Type B pancreatic cell (in vitro differentiated cells): ENCODE data around the gene ST6GALNAC3. TPM values are rescaled to one million over a fixed set of nuclear protein-coding genes. Genes with fewer than 3 reads are reported as not detected.

Experiments
- DNase-seq: peaks from one replicate; pipeline ENCODE4 v3.0.0; 2021; ENCODE audit warnings: mixed read lengths; ENCODE audit not compliant: unreplicated experiment; ENCODE audit errors: extremely low spot score
- H3K27ac Mint-ChIP-seq: 2 replicates; pipeline ENCODE4 v1.8.0; 2021; ENCODE audit warnings: mild to moderate bottlenecking, mixed read lengths
- H3K27me3 Mint-ChIP-seq: 2 replicates; pipeline ENCODE4 v1.8.0; 2021; ENCODE audit warnings: mixed read lengths
- H3K36me3 Mint-ChIP-seq: 2 replicates; pipeline ENCODE4 v1.8.0; 2021; ENCODE audit warnings: mixed read lengths
- H3K4me1 Mint-ChIP-seq: one replicate; pipeline ENCODE4 v1.8.0; 2021; ENCODE audit warnings: mixed read lengths; ENCODE audit not compliant: unreplicated experiment
- H3K4me3 Mint-ChIP-seq: 2 replicates; pipeline ENCODE4 v1.8.0; 2021; ENCODE audit warnings: mild to moderate bottlenecking, mixed read lengths
- H3K9me3 Mint-ChIP-seq: 2 replicates; pipeline ENCODE4 v1.8.0; 2021; ENCODE audit warnings: mixed read lengths
- total RNA-seq: library from RNA; stranded (reverse); gene quantifications from 2 replicates; pipeline ENCODE4 v1.2.1, GENCODE V29; 2021; ENCODE audit warnings: low replicate concordance
- TF ChIP-seq, protein P1 (sequence below): fragments of 200-600 bp; sonication (generic); conservative IDR thresholded peaks from 2 replicates; pipeline ENCODE4 v1.5.0; 2021; ENCODE audit warnings: antibody characterized with exemption, mild to moderate bottlenecking

The ST6GALNAC3 gene
- total RNA-seq, 1 donor from 2014 or later = 24.7 TPM

DNA sequence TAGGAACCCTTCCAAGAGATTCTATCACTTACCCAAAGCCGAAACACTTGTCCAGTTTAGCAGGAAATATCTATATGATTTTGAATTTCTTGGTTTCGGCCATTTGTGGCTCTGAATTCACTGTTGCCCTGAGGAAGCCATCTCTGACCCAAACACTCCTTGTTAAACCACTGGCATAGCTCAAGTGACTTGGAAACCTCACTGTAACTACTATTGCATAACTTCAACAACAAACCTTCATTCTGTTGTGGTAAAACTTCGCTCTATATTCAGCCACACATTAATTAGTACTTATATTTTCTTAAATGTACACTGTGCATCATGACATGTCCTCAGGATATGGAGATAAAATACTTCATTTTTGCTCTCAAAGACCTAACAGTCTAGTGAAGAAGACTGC, 63.2 kb downstream of the ST6GALNAC3 start:
- Mint-ChIP-seq H3K36me3 (no peaks in the 10 kb centered on the region), H3K4me3 (no peak overlapping the region), H3K27me3 (no peaks in the 10 kb centered on the region), H3K9me3 (no peaks in the 10 kb centered on the region), H3K4me1 (peaks cover 38% of the 10 kb centered on the region), H3K27ac (no peak overlapping the region)
- no peak for DNase-seq
- TF ChIP-seq, protein P1, sequence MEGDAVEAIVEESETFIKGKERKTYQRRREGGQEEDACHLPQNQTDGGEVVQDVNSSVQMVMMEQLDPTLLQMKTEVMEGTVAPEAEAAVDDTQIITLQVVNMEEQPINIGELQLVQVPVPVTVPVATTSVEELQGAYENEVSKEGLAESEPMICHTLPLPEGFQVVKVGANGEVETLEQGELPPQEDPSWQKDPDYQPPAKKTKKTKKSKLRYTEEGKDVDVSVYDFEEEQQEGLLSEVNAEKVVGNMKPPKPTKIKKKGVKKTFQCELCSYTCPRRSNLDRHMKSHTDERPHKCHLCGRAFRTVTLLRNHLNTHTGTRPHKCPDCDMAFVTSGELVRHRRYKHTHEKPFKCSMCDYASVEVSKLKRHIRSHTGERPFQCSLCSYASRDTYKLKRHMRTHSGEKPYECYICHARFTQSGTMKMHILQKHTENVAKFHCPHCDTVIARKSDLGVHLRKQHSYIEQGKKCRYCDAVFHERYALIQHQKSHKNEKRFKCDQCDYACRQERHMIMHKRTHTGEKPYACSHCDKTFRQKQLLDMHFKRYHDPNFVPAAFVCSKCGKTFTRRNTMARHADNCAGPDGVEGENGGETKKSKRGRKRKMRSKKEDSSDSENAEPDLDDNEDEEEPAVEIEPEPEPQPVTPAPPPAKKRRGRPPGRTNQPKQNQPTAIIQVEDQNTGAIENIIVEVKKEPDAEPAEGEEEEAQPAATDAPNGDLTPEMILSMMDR = no peak

GRCh38 chr1:76138217-76138616, 63.7 kb downstream of the ST6GALNAC3 start:
- Mint-ChIP-seq H3K27me3 (no peaks in the 10 kb centered on the region), H3K9me3 (no peaks in the 10 kb centered on the region), H3K27ac (no peak overlapping the region), H3K4me1 (peaks cover 42% of the 10 kb centered on the region), H3K36me3 (no peaks in the 10 kb centered on the region), H3K4me3 (no peak overlapping the region)
- DNase-seq = no peak
- TF ChIP-seq, protein P1 = no peak

DNA sequence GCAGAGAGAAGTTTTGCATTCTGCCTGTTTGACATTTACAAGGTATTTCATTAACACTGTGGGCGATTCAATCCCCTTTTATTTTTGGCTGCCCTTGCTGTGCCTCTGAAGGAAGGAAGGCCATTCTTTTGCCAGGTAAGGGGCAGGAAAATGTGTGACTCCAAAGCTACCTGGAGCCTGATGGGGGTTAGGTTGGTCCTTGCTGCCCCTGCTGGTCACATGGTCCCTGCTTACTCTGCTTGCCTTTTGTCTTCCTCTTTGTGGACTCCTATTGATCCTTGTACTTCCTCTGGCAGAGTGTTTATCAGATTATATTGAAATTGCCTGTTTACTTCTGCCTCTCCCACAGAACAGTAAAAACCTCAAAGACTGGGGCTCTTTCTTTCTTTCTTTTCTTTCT, 65.7 kb downstream of the ST6GALNAC3 start:
- Mint-ChIP-seq H3K27me3 (no peaks in the 10 kb centered on the region), H3K9me3 (peaks cover 4% of the 10 kb centered on the region), H3K4me1 (peaks cover 56% of the 10 kb centered on the region), H3K36me3 (no peaks in the 10 kb centered on the region), H3K4me3 (no peak overlapping the region), H3K27ac (no peak overlapping the region)
- no peak for DNase-seq
- TF ChIP-seq, protein P1 = peak; percentile 31

DNA sequence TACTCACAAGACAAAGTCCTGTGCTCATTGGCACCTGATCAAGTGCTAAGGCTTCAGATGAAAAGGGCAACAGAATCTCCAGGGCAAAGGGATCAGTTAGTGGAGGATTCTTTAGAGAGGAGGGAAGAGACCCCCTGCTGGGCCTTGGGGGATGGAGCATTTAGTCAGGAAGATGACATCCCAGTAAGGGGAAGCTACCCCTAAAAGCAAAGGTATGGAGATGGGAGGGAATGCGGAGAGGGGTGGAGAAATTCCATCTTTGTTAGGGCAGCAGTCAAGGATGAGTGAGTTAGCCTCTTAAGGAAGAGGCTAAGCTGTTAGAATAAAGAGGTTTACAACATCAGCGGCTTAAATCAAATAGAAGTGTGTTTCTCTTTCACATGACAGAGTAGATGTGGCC, 67.4 kb downstream of the ST6GALNAC3 start:
- Mint-ChIP-seq H3K27ac (no peak overlapping the region), H3K4me1 (peaks cover 52% of the 10 kb centered on the region), H3K4me3 (no peak overlapping the region), H3K9me3 (peaks cover 4% of the 10 kb centered on the region), H3K36me3 (no peaks in the 10 kb centered on the region), H3K27me3 (no peaks in the 10 kb centered on the region)
- TF ChIP-seq, protein P1 = no peak
- DNase-seq = no peak

- no peak overlapping the region for H3K27ac Mint-ChIP-seq
- DNase-seq = no peak
- H3K9me3 Mint-ChIP-seq = peaks cover 10% of the 10 kb centered on the region
- H3K4me1 Mint-ChIP-seq = peaks cover 56% of the 10 kb centered on the region
- TF ChIP-seq, protein P1 = no peak
- no peak overlapping the region for H3K4me3 Mint-ChIP-seq
- no peaks in the 10 kb centered on the region for H3K36me3 Mint-ChIP-seq
- H3K27me3 Mint-ChIP-seq = no peaks in the 10 kb centered on the region
These were observed 68.4 kb downstream of the ST6GALNAC3 start for GRCh38 chr1:76142771-76143540.
